Globus pallidus (tissue), 1 donor: ENCODE data around the gene AKT1.

Experiments used
- DNase-seq: peaks from one replicate; pipeline ENCODE4 v3.0.0-alpha.2; 2015; ENCODE audit warnings: low spot score

The AKT1 gene

GRCh38 chr14:104723651-104724406 is 71.7 kb downstream of the AKT1 start, which contains the start of gene ADSS1:
ADSS1 (plus strand) TSS chr14:104724229; CDS start chr14:104724271, 42 bp downstream.
- DNase-seq, result peak; percentile 78

DNA sequence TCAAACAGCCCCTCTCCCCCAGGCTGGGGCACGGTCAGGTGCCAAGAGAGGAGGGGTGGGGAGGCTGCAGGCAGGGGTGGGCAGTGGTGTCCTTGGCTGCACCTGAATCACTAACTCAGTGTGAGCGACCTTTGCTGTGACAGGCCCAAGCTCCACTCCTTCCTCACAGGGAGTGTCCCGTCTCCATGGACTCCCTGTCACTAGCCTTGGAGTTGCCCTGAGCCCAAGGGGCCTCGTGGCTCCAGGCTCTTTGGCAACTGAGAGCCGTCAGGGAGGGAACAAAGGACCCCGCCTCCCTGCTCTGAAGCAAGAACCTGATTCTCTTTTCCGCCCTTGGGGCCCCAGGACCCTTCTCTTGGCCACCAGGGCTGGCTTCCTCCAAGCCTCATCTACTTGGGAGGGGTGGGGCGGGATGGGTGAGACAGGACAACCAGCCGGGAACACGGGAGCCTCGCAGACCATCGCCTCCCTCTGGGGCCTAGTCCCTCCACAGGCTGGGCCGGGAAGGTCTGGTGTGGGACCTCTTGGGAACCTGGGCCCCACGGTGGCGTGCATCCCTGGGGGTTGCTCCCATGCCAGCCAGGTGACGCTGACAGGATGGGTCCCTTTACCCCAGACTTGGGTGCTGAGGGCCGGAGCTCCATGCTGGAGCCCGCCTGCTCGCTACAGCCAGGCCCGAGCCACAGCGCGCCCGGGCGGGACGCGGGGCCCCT is 72.5 kb downstream of the AKT1 start:
- no peak for DNase-seq

DNA sequence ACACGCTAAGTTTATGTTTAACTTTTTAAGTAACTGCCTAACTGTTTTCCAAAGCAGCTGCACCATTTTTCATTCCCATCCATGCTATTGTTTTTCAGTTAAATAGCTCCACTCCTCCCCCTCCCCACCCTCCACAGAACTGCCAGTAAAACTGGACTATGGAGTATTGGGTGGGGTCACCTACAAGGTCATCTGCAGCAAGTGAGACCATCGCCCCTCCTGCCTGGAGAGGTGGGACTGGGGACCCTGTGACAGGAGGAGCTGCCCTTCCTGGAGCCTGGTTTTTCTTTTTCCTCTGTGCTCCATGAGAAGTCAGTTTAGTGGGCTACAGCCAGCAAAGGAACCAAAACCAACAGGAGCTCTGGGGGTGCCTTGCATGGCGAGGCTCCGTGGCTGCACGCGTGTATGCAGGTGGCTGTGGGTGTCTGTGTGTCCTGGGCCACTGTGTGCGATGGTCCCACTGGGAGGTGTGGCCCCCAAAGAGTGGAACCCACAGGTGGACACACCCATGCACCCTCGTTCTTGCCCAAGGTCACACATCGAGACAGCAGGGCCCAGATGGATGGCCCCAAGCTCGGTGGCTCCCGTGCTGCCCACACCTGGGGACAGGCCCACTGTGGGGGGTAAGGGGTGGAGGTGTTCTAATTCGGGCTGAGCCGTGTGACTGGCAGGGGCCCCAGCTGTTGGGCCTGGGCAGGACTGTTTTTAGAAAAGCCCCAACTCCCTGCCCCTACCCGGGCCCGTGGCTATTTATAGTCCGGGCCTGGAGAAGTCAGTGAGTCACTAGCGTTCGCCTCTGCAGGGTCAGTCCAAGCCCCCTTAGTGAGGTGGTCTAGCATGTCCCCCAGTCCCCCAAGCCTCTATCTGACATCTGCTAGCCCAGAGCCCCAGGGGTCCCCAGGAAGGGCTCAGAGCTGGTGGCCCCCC is 73.8 kb downstream of the AKT1 start:
- no peak for DNase-seq
